Measurements from ENCODE around the gene EPOP. TPM values are rescaled to one million over a fixed set of nuclear protein-coding genes. Genes with fewer than 3 reads are reported as not detected.

EPOP gene
- total RNA-seq: 1.4 and 2.1 TPM in 2 replicates

DNA sequence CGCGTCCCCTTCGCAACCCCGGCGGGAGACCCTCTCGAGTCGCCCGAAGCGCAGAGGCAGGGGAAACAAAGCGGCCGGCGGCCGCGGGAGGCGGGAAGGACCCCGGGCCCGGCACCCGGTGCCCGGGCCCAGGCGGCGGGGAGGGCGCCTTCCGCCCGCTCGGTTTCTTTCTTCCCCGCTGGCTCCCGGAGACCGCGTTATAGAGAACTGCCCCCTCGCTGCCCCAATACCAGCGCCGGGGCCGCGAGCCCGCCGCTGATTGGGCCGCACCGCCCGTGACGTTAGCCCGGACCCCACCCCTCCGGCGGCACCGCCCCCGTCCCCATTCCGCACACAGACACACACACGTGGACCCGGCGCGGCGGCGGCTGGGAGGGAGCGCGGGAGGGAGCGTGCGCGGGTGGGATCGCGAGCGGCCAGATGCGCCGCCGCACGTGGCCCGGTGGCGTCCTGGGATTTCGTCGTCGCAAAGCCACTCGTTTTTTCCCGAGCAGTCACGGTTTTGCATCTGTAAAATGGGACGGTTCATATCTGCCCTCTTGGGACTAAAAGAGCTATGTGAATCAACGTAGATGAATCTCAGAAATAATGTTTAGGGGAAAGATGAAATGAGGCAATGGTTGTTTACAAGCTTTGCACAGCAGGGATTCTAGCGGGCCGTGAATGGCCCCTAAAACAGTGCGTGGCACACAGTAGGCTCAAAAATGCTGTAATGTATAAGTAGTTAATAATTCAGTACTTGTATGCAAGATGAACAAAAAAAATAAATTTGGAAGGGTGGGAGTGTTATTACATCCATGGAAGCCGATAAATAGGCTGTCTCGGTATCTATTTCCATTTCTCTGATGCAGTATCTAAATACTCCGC is at the start of gene EPOP:
EPOP (minus strand) TSS at position 209 of the 867 bp plus-strand sequence. CDS start 462 bp downstream, outside the sequence.

GRCh38 chr17:38704606-38705522 is 30.1 kb upstream of the EPOP start, which contains the start of gene MLLT6:
Gene MLLT6, plus strand, starts transcription at chr17:38705273. Its CDS starts 360 bp downstream, at chr17:38705633.

Other genes starting within 250 kb of the EPOP start
- gene ARHGAP23, start 246.5 kb downstream of the EPOP start, total RNA-seq: 127 and 150 TPM in 2 replicates
- 0.80 TPM in 1 of 2 replicates, not detected in the other for gene SRCIN1, start 69.0 kb downstream of the EPOP start, total RNA-seq
- 15.7 and 16.5 TPM in 2 replicates for gene MLLT6, start 30.3 kb upstream of the EPOP start, total RNA-seq
- 11.6 and 14.1 TPM in 2 replicates for gene CISD3, start 55.4 kb upstream of the EPOP start, total RNA-seq
- gene PCGF2, start 73.4 kb upstream of the EPOP start, total RNA-seq: 9.7 and 14.5 TPM in 2 replicates
- gene PSMB3, start 77.8 kb upstream of the EPOP start, total RNA-seq: 314 and 374 TPM in 2 replicates
- gene PIP4K2B, start 124.6 kb upstream of the EPOP start, total RNA-seq: 34.8 and 44.5 TPM in 2 replicates
- 7.6 and 10.5 TPM in 2 replicates for gene CWC25, start 150.4 kb upstream of the EPOP start, total RNA-seq
- 1,203 and 1,276 TPM in 2 replicates for gene RPL23, start 178.8 kb upstream of the EPOP start, total RNA-seq
- gene LASP1, start 195.1 kb upstream of the EPOP start, total RNA-seq: 259 and 281 TPM in 2 replicates